Right lobe of liver (tissue), 6 donors: ENCODE results near the gene DLG3. TPM values are rescaled to one million over a fixed set of nuclear protein-coding genes. Genes with fewer than 3 reads are reported as not detected.

Source experiments
- ATAC-seq, 4 donors: fragments of 200-7000 bp; cut with Tn5 transposase; one replicate each; pipeline ENCODE4 v1.9.1; 2020; ENCODE audit warnings: mild to moderate bottlenecking in 4 of 4, moderate library complexity in 4 of 4
- DNase-seq, 3 donors: peaks; one replicate each; pipeline ENCODE4 v3.0.0-alpha.2; 2020
- H3K27ac ChIP-seq, 3 donors: fragments of 200-600 bp; one replicate each; pipeline ENCODE4 v1.8.0; 2022
- H3K27me3 ChIP-seq, 2 donors: fragments of 200-600 bp; one replicate each; pipeline ENCODE4 v1.8.0; 2022
- H3K36me3 ChIP-seq, 4 donors: fragments of 200-600 bp; sonication (generic) in 1 of 4; one replicate each; pipeline versions ENCODE4 v1.5.1 to v1.8.0; 2017 to 2022; ENCODE audit warnings: control low read depth in 1 of 4
- H3K4me1 ChIP-seq, 4 donors: fragments of 200-600 bp; sonication (generic) in 1 of 4; one replicate each; pipeline versions ENCODE4 v1.5.1 to v1.8.0; 2017 to 2022; ENCODE audit warnings: control low read depth in 1 of 4
- H3K4me3 ChIP-seq, 3 donors: fragments of 200-600 bp; one replicate each; pipeline ENCODE4 v1.8.0; 2022
- H3K9me3 ChIP-seq, 4 donors: fragments of 200-600 bp; sonication (generic) in 1 of 4; one replicate each; pipeline versions ENCODE4 v1.5.1 to v1.8.0; 2017 to 2022; ENCODE audit warnings: control low read depth in 1 of 4
- CTCF ChIP-seq, 4 donors: fragments of 200-600 bp in 3 of 4; fragments of 450-650 bp in 1 of 4; IDR thresholded peaks; one replicate each; pipeline versions ENCODE4 v1.5.1 to v1.8.0; 2016 to 2022; ENCODE audit warnings: antibody characterized with exemption in 4 of 4, mild to moderate bottlenecking in 2 of 4
- POLR2A ChIP-seq: fragments of 450-650 bp; IDR thresholded peaks from one replicate; pipeline ENCODE4 v1.6.1; 2017; ENCODE audit warnings: antibody characterized with exemption, mild to moderate bottlenecking
- WGBS: methylation state at CpG from one replicate; pipeline ENCODE4 v1.1.6; 2018; ENCODE audit warnings: low coverage, low lambda C conversion rate; ENCODE audit not compliant: insufficient coverage; ENCODE audit errors: missing lambda C conversion rate; 5-methylcytosine and 5-hydroxymethylcytosine counted together
- intact Hi-C, 2 donors: fragments of 100-400 bp; cut with DNase I; formaldehyde crosslinking; loops; one replicate each; pipeline versions ENCODE4 v1.11.2 to v1.14.1; 2022
- total RNA-seq, 6 experiments: library from RNA; depleted of rRNA in 2 of 6; stranded (reverse); fragments of >200 nt in 2 of 6; fragmentation: NEBNext Ultra II Directional in 3 of 6; extraction: Animal tissue kit (Norgen Biotek cat#: 25700) in 3 of 6; gene quantifications; one replicate each; pipeline versions ENCODE4 v1.1.0 to v1.2.4, GENCODE V29; 2016 to 2023
- donor health status: DM: no; HTN: yes; CAD: no.
- donor health status: DM: no; HTN: no; CAD: no.
- donor health status: DM: no; HTN: no; CAD: no.
- donor health status: DM: no; HTN: yes; CAD: no.
- donor health status: DM: no; HTN: yes; CAD: no.

Gene DLG3
- total RNA-seq, 6 experiments from 2014 or later, result 0.37 to 2.1 (median 1.1) TPM

- intact Hi-C loops, result no loop called here
- Histone ChIP-seq H3K9me3 (no peaks in the 10 kb centered on the region), H3K27ac (no peak overlapping the region), H3K4me1 (no peaks in the 10 kb centered on the region), H3K27me3 (no peaks in the 10 kb centered on the region), H3K4me3 (no peak overlapping the region), H3K36me3 (no peaks in the 10 kb centered on the region)
- DNase-seq, result no peak
- ATAC-seq, result no peak
- no peak for TF ChIP-seq POLR2A
- no peak for TF ChIP-seq CTCF (IDR thresholded peaks at IDR 0.05)
- WGBS, result 42% methylated on average over 2 of the region's 2 CpGs
Measured at GRCh38 chrX:70488856-70489255, 44.2 kb downstream of the DLG3 start.

GRCh38 chrX:70494441-70494840 lies 49.8 kb downstream of the DLG3 start:
- no CpG with 5 or more reads among the region's 4 CpGs for WGBS
- no peak overlapping the region for H3K4me3 ChIP-seq
- H3K4me1 ChIP-seq, result no peaks in the 10 kb centered on the region
- no peaks in the 10 kb centered on the region for H3K36me3 ChIP-seq
- no peaks in the 10 kb centered on the region for H3K27me3 ChIP-seq
- intact Hi-C loops, result no loop called here
- H3K9me3 ChIP-seq, result no peaks in the 10 kb centered on the region
- H3K27ac ChIP-seq, result no peak overlapping the region
- ATAC-seq (peak in 2 of 4 donors; percentile 18 to 39), DNase-seq (no peak)
- no peak for TF ChIP-seq CTCF (IDR thresholded peaks at IDR 0.05)
- TF ChIP-seq POLR2A, result no peak

GRCh38 chrX:70496491-70496890 lies 51.9 kb downstream of the DLG3 start:
- WGBS, result 46% methylated on average over 3 of the region's 5 CpGs
- H3K27me3 ChIP-seq, result no peaks in the 10 kb centered on the region
- no peak overlapping the region for H3K4me3 ChIP-seq
- ATAC-seq (no peak), DNase-seq (no peak)
- no peaks in the 10 kb centered on the region for H3K4me1 ChIP-seq
- no peaks in the 10 kb centered on the region for H3K36me3 ChIP-seq
- H3K27ac ChIP-seq, result no peak overlapping the region
- TF ChIP-seq POLR2A, result no peak
- intact Hi-C loops, result no loop called here
- no peaks in the 10 kb centered on the region for H3K9me3 ChIP-seq

GRCh38 chrX:70497026-70497425 lies 52.4 kb downstream of the DLG3 start:
- no peaks in the 10 kb centered on the region for H3K4me1 ChIP-seq
- intact Hi-C loops, result no loop called here
- no peaks in the 10 kb centered on the region for H3K27me3 ChIP-seq
- DNase-seq, result no peak
- no peak for ATAC-seq
- no peak overlapping the region for H3K27ac ChIP-seq
- TF ChIP-seq POLR2A, result no peak
- no peak for TF ChIP-seq CTCF (IDR thresholded peaks at IDR 0.05)
- 69% methylated on average over 2 of the region's 3 CpGs for WGBS
- no peak overlapping the region for H3K4me3 ChIP-seq
- no peaks in the 10 kb centered on the region for H3K9me3 ChIP-seq
- H3K36me3 ChIP-seq, result no peaks in the 10 kb centered on the region

- Histone ChIP-seq H3K9me3 (no peaks in the 10 kb centered on the region), H3K36me3 (no peaks in the 10 kb centered on the region), H3K27ac (no peak overlapping the region), H3K4me3 (no peak overlapping the region), H3K4me1 (no peaks in the 10 kb centered on the region), H3K27me3 (no peaks in the 10 kb centered on the region)
- no peak for DNase-seq
- intact Hi-C loops, result no loop called here
- WGBS, result 0% methylated on average over 1 of the region's 2 CpGs
- ATAC-seq, result no peak
- TF ChIP-seq CTCF (IDR thresholded peaks at IDR 0.05) (no peak), POLR2A (no peak)
Measured at GRCh38 chrX:70498129-70498528, 53.5 kb downstream of the DLG3 start.
